HEK293T (cell line): ENCODE data around the gene GRIK1.

ENCODE experiments used
- CTCF ChIA-PET: fragments of 350-600 bp; formaldehyde crosslinking; extraction: SDS; loops from one replicate; lab custom pipeline; 2021; ENCODE audit warnings: antibody characterized with exemption, inconsistent platforms; lab: Yijun Ruan, JAX
- POLR2A ChIA-PET: fragments of 350-600 bp; formaldehyde crosslinking; extraction: SDS; loops from one replicate; lab custom pipeline; 2020; ENCODE audit warnings: antibody characterized with exemption, inconsistent platforms; lab: Yijun Ruan, JAX
- DNase-seq: peaks from one replicate; pipeline ENCODE4 v3.0.0; 2012; ENCODE audit warnings: mixed read lengths; ENCODE audit errors: extremely low spot score
- ARNT ChIP-seq: fragments of 450-650 bp; IDR thresholded peaks from 2 replicates; pipeline ENCODE4 v1.6.1; 2017; ENCODE audit warnings: mild to moderate bottlenecking
- BHLHE40 ChIP-seq: fragments of 450-650 bp; IDR thresholded peaks from 2 replicates; pipeline ENCODE4 v1.6.1; 2016; ENCODE audit warnings: mild to moderate bottlenecking, moderate library complexity, borderline replicate concordance
- CTBP1 ChIP-seq: fragments of 450-650 bp; IDR thresholded peaks from 2 replicates; pipeline ENCODE4 v1.6.1; 2016; ENCODE audit warnings: borderline replicate concordance
- ELF4 ChIP-seq: fragments of 450-650 bp; IDR thresholded peaks from 2 replicates; pipeline ENCODE4 v1.6.1; 2017; ENCODE audit warnings: antibody characterized with exemption
- FOXA1 ChIP-seq: fragments of 450-650 bp; IDR thresholded peaks from 2 replicates; pipeline ENCODE4 v1.6.1; 2016; ENCODE audit warnings: mild to moderate bottlenecking
- FOXK2 ChIP-seq: fragments of 450-650 bp; IDR thresholded peaks from 2 replicates; pipeline ENCODE4 v1.6.1; 2016; ENCODE audit warnings: mild to moderate bottlenecking
- FOXM1 ChIP-seq: fragments of 450-650 bp; IDR thresholded peaks from 2 replicates; pipeline ENCODE4 v1.6.1; 2017; ENCODE audit warnings: mild to moderate bottlenecking, borderline replicate concordance
- HDGF ChIP-seq: fragments of 450-650 bp; IDR thresholded peaks from 2 replicates; pipeline ENCODE4 v1.6.1; 2017; ENCODE audit warnings: antibody characterized with exemption, borderline replicate concordance
- L3MBTL2 ChIP-seq: fragments of 450-650 bp; conservative IDR thresholded peaks from 2 replicates; pipeline ENCODE4 v1.6.1; 2016; ENCODE audit warnings: mild to moderate bottlenecking
- LEF1 ChIP-seq: fragments of 450-650 bp; IDR thresholded peaks from 2 replicates; pipeline ENCODE4 v1.6.1; 2017; ENCODE audit warnings: mild to moderate bottlenecking, borderline replicate concordance
- NFRKB ChIP-seq: fragments of 450-650 bp; IDR thresholded peaks from 2 replicates; pipeline ENCODE4 v1.6.1; 2016; ENCODE audit warnings: mild to moderate bottlenecking, moderate library complexity
- SP1 ChIP-seq: fragments of 450-650 bp; IDR thresholded peaks from 2 replicates; pipeline ENCODE4 v1.6.1; 2017
- SUZ12 ChIP-seq: fragments of 450-650 bp; IDR thresholded peaks from 2 replicates; pipeline ENCODE4 v1.6.1; 2016; ENCODE audit warnings: mild to moderate bottlenecking
- TARDBP ChIP-seq: fragments of 450-650 bp; IDR thresholded peaks from 2 replicates; pipeline ENCODE4 v1.6.1; 2016
- ZNF384 ChIP-seq: fragments of 450-650 bp; IDR thresholded peaks from 2 replicates; pipeline ENCODE4 v1.6.1; 2016
- TF ChIP-seq, protein P1 (sequence below): fragments of 450-650 bp; IDR thresholded peaks from 2 replicates; pipeline ENCODE4 v1.6.1; 2016

Gene GRIK1

DNA sequence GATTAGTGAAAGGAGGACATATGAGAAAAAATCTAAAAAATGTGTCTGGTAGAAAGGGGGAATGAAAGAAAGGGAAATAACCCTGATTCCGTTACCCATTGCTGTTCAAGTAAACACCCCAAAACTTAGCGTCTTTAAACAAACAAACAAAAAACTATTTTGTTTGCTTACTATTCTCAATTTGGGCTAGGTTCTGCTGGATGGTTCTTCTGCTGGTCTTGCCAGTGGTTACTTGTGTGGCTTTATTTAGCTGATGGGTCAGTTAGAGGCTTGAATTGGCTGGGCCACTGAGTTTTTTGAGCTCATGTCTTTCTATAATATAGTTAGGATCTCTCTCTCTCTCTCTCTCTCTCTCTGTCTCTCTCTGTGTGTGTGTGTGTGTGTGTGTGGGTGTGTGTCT is 112.1 kb downstream of the GRIK1 start:
- CTCF ChIA-PET: no interaction called here
- POLR2A ChIA-PET: no interaction called here
- no peak for DNase-seq
- TF ChIP-seq BHLHE40 (no peak), LEF1 (no peak), FOXK2 (no peak), SUZ12 (no peak), SP1 (no peak), ARNT (no peak), NFRKB (no peak)
- TF ChIP-seq, protein P1, sequence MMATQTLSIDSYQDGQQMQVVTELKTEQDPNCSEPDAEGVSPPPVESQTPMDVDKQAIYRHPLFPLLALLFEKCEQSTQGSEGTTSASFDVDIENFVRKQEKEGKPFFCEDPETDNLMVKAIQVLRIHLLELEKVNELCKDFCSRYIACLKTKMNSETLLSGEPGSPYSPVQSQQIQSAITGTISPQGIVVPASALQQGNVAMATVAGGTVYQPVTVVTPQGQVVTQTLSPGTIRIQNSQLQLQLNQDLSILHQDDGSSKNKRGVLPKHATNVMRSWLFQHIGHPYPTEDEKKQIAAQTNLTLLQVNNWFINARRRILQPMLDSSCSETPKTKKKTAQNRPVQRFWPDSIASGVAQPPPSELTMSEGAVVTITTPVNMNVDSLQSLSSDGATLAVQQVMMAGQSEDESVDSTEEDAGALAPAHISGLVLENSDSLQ: no peak

DNA sequence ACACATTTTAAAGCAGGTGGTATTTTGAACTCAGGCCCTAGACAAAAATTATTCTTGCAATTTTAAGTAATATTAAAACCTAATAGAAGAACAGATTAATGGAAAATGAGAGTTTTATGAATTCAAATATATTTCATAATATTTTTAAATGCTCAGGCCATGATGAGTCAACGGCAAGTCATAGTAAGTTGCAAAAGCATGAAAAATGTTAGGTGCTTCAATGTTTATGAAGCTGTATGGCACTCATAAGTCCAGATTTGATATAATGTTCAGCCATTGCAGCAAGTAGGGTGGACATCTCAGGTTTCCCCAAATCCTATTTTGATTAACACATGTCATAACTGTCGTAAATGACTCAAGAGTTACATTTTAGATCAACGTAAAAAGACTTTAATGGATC is 112.6 kb downstream of the GRIK1 start:
- ChIA-PET CTCF (no interaction called here), POLR2A (no interaction called here)
- no peak for DNase-seq
- TF ChIP-seq ARNT: no peak
- no peak for TF ChIP-seq FOXK2
- TF ChIP-seq L3MBTL2: no peak
- no peak for TF ChIP-seq ELF4
- TF ChIP-seq SUZ12: no peak
- no peak for TF ChIP-seq CTBP1
- TF ChIP-seq, protein P1: no peak
- TF ChIP-seq LEF1: no peak
- TF ChIP-seq FOXA1: no peak
- no peak for TF ChIP-seq SP1
- TF ChIP-seq HDGF: no peak

DNA sequence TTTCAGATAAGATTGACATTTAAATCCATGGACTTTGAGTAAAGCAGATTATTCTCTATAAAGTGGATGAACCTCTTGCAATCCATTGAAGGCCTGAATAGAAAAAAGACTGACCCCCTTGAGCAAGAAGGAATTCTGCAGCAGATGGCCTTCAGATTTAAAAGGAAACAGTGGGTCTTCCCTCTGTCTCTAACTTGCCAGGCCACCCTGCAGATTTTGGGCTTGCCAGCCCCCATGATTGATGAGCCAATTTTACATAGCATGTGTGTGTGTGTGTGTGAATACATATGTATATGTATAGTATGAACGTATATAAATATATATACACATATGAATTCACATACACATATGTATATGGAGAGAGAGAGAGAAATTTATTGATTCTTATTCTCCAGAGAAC is 113.4 kb downstream of the GRIK1 start:
- ChIA-PET CTCF (no interaction called here), POLR2A (no interaction called here)
- TF ChIP-seq ELF4 (no peak), LEF1 (no peak), HDGF (no peak), FOXA1 (no peak), CTBP1 (no peak), FOXM1 (no peak)
- TF ChIP-seq, protein P1: no peak
- DNase-seq: no peak

DNA sequence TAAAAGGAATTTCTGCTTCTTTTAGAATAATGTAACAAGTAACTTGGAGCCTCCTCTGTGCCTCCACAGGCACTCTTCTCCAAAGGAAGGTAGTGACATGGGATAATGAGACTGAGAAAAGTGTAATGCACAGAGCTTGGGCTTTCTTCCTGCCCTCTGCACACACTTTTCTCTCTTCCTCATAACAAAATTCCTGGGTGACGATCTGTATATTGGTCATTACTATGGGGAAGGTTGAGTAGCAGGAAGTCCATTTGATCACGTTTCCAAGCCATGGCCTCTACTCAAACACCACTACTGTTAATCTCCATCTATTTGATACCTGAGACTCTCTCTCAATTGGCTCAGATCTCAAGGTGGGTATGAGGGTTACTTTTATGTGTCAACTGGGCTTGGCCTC is 113.9 kb downstream of the GRIK1 start:
- ChIA-PET CTCF (no interaction called here), POLR2A (no interaction called here)
- DNase-seq: no peak
- TF ChIP-seq SUZ12 (no peak), BHLHE40 (no peak), ELF4 (no peak), FOXK2 (no peak), LEF1 (no peak), L3MBTL2 (no peak), SP1 (no peak), NFRKB (no peak), ZNF384 (no peak), ARNT (no peak), CTBP1 (no peak), FOXM1 (no peak), FOXA1 (no peak), TARDBP (no peak), HDGF (no peak)
- TF ChIP-seq, protein P1: no peak

DNA sequence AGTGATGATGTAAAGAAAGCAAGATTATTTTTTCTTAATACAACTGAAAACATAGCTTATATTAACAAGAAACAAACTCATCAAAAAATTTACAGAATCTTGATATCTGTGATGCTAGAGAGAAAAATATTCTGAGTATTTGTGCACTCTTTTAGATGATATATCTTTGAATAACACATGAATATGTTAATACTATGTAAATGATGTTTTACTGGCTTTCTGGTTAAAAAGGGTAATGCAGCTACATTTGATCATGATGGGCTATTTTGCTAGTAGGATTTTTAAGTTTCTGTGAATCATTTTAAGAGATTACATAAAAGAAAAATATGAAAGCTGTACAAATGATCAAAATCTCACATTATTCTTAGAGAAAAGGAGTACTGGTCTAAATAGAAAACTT is 114.5 kb downstream of the GRIK1 start:
- TF ChIP-seq NFRKB (no peak), HDGF (no peak), BHLHE40 (no peak), LEF1 (no peak), ELF4 (no peak), FOXK2 (no peak), CTBP1 (no peak), ARNT (no peak), ZNF384 (no peak), L3MBTL2 (no peak), FOXA1 (no peak), SP1 (no peak), SUZ12 (no peak), TARDBP (no peak), FOXM1 (no peak)
- TF ChIP-seq, protein P1: no peak
- ChIA-PET CTCF (no interaction called here), POLR2A (no interaction called here)
- no peak for DNase-seq

DNA sequence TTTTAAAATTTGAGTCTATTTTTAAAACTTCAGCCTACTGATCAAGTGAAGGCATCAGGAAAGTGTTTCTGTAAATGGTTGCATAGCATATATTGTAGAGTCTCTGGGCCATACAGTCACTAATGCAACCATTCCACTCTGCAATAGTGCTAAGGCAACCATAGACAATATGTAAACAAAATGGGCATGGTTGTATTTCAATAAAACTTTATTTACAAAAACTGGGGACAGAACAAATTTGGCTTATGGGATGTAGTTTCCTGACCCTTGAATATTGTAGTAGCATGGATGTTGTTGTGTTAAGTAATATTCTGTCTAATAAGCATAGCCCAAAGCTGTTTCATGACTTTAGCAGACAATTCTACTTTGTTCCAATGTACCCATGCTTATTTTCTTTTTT is 117.7 kb downstream of the GRIK1 start:
- no peak for TF ChIP-seq NFRKB
- TF ChIP-seq CTBP1: no peak
- TF ChIP-seq, protein P1: no peak
- no peak for TF ChIP-seq TARDBP
- TF ChIP-seq ARNT: no peak
- CTCF ChIA-PET: no interaction called here
- POLR2A ChIA-PET: no interaction called here
- no peak for DNase-seq
